ENCODE data around the gene TTN. TPM values are rescaled to one million over a fixed set of nuclear protein-coding genes. Genes with fewer than 3 reads are reported as not detected.

Gene TTN
- total RNA-seq, 1 experiment from 2014 or later, result 1.1 TPM

- TF ChIP-seq CTCF (conservative IDR thresholded peaks at IDR 0.05; ENCODE audit: low read depth, low read length) (no peak), EZH2 (IDR thresholded peaks at IDR 0.05; ENCODE audit: low read length, unreplicated experiment) (no peak), EZH2phosphoT487 (IDR thresholded peaks at IDR 0.05; ENCODE audit: borderline replicate concordance, low read length) (no peak)
- Histone ChIP-seq H3K4me2 (ENCODE audit: low read length) (no peak overlapping the region), H3K36me3 (ENCODE audit: low read depth, low read length) (no peaks in the 10 kb centered on the region), H3K4me1 (ENCODE audit: insufficient read depth, low read length) (no peaks in the 10 kb centered on the region), H3F3A (ENCODE audit: low read length, unreplicated experiment) (no peaks in the 10 kb centered on the region), H3K27ac (ENCODE audit: low read length) (no peak overlapping the region), H3K79me2 (ENCODE audit: low read length) (no peaks in the 10 kb centered on the region), H3K9me2 (replicated peaks; ENCODE audit: low read length) (no peaks in the 10 kb centered on the region), H3K9ac (ENCODE audit: low read length) (no peak overlapping the region), H2AFZ (ENCODE audit: low read length) (no peak overlapping the region), H3K27me3 (ENCODE audit: low read length) (peaks cover 98% of the 10 kb centered on the region), H3K9me3 (ENCODE audit: low read length) (no peaks in the 10 kb centered on the region), H4K20me1 (ENCODE audit: low read length) (no peaks in the 10 kb centered on the region), H3K4me3 (ENCODE audit: low read length) (no peak overlapping the region)
- no TSS peak for BruUV-seq (replicated peaks)
- ATAC-seq (no peak), DNase-seq (no peak)
- POLR2A ChIA-PET (ENCODE audit: unreplicated experiment), result no interaction called here
- intact Hi-C loops (cut with micrococcal nuclease), result no loop called here
- CTCF ChIA-PET, result interaction anchor here (0.7 kb wide), 1 partner anchor 9 kb away, joined by 3 read pairs; no protein-coding TSS in a partner anchor
Measured at GRCh38 chr2:178718283-178718682, 88.9 kb downstream of the TTN start.

DNA sequence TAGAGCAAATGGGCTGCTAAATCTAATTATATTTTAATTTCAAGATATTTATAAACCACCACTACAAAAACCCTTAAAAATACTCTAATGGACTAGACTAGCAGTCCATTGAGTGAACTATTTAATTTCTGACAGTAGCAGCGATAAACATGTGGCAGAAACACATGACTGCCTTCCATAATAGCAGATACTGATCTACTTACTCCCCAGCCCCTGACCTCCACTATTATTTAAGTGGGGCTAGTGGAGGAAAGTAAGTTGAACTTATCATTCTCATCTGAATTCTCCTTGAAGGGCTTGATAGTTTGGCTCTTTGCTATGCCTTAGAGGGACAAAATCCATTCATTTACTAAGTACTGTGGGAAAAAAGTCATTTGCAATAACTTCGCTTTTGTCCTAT lies 90.8 kb downstream of the TTN start:
- H3K4me2 ChIP-seq (ENCODE audit: low read length), result no peak overlapping the region
- ChIA-PET POLR2A (ENCODE audit: unreplicated experiment) (no interaction called here), CTCF (no interaction called here)
- no peaks in the 10 kb centered on the region for H4K20me1 ChIP-seq (ENCODE audit: low read length)
- H3K4me3 ChIP-seq (ENCODE audit: low read length), result no peak overlapping the region
- ATAC-seq (no peak), DNase-seq (no peak)
- H3K36me3 ChIP-seq (ENCODE audit: low read depth, low read length), result no peaks in the 10 kb centered on the region
- H3K27ac ChIP-seq (ENCODE audit: low read length), result no peak overlapping the region
- H3K9ac ChIP-seq (ENCODE audit: low read length), result no peak overlapping the region
- H3F3A ChIP-seq (ENCODE audit: low read length, unreplicated experiment), result no peaks in the 10 kb centered on the region
- no peaks in the 10 kb centered on the region for H3K9me3 ChIP-seq (ENCODE audit: low read length)
- H3K4me1 ChIP-seq (ENCODE audit: insufficient read depth, low read length), result no peaks in the 10 kb centered on the region
- H3K9me2 ChIP-seq (replicated peaks; ENCODE audit: low read length), result no peaks in the 10 kb centered on the region
- BruUV-seq (replicated peaks), result no TSS peak
- H3K79me2 ChIP-seq (ENCODE audit: low read length), result no peaks in the 10 kb centered on the region
- peaks cover 97% of the 10 kb centered on the region for H3K27me3 ChIP-seq (ENCODE audit: low read length)
- TF ChIP-seq EZH2 (IDR thresholded peaks at IDR 0.05; ENCODE audit: low read length, unreplicated experiment), result no peak
- no peak for TF ChIP-seq EZH2phosphoT487 (IDR thresholded peaks at IDR 0.05; ENCODE audit: borderline replicate concordance, low read length)
- TF ChIP-seq CTCF (conservative IDR thresholded peaks at IDR 0.05; ENCODE audit: low read depth, low read length), result no peak
- intact Hi-C loops (cut with micrococcal nuclease), result no loop called here
- H2AFZ ChIP-seq (ENCODE audit: low read length), result no peak overlapping the region

DNA sequence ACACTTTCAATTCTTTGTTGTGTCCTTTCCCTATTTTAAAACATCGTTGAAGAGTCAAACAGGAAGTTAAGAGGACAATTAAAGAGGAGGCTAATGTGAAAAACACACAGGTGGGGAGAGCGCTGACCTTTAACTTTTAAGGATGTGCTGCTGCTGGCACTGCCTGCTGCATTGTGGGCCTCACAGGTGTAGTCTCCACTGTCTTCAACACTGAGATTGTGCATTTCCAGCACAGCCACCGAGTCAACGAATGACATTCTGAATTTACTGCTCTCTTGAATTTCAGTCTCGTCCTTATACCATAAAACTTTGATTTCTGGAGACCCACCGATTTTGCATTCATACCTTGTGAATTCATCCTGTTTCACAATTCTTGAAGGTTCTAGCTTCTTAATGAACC lies 91.9 kb downstream of the TTN start:
- Histone ChIP-seq H3F3A (ENCODE audit: low read length, unreplicated experiment) (no peaks in the 10 kb centered on the region), H3K36me3 (ENCODE audit: low read depth, low read length) (no peaks in the 10 kb centered on the region), H3K9ac (ENCODE audit: low read length) (no peak overlapping the region), H3K4me2 (ENCODE audit: low read length) (no peak overlapping the region), H4K20me1 (ENCODE audit: low read length) (no peaks in the 10 kb centered on the region), H3K4me3 (ENCODE audit: low read length) (no peak overlapping the region), H3K9me2 (replicated peaks; ENCODE audit: low read length) (no peaks in the 10 kb centered on the region), H3K27me3 (ENCODE audit: low read length) (peaks cover 99% of the 10 kb centered on the region), H3K4me1 (ENCODE audit: insufficient read depth, low read length) (no peaks in the 10 kb centered on the region), H3K9me3 (ENCODE audit: low read length) (no peaks in the 10 kb centered on the region), H2AFZ (ENCODE audit: low read length) (no peak overlapping the region), H3K79me2 (ENCODE audit: low read length) (no peaks in the 10 kb centered on the region), H3K27ac (ENCODE audit: low read length) (no peak overlapping the region)
- CTCF ChIA-PET, result no interaction called here
- POLR2A ChIA-PET (ENCODE audit: unreplicated experiment), result no interaction called here
- intact Hi-C loops (cut with micrococcal nuclease), result no loop called here
- DNase-seq, result no peak
- no TSS peak for BruUV-seq (replicated peaks)
- TF ChIP-seq EZH2phosphoT487 (IDR thresholded peaks at IDR 0.05; ENCODE audit: borderline replicate concordance, low read length) (no peak), EZH2 (IDR thresholded peaks at IDR 0.05; ENCODE audit: low read length, unreplicated experiment) (no peak), CTCF (conservative IDR thresholded peaks at IDR 0.05; ENCODE audit: low read depth, low read length) (no peak)
- ATAC-seq, result no peak

Data from PC-3 (cell line).